ENCODE data around the gene RALGAPA1.
A peak's percentile ranks its signal among the peaks of the same experiment; 100 is the strongest.
"Not testable (repeated sequence)": the region's sequence is repeated elsewhere in the genome, so short reads cannot be mapped to it uniquely, and the experiment has no call there.

Gene RALGAPA1

GRCh38 chr14:35761922-35762321 is 47.2 kb downstream of the RALGAPA1 start:
- DNase-seq (ENCODE audit: low read depth), result no peak

GRCh38 chr14:35760143-35760542 is 49.0 kb downstream of the RALGAPA1 start:
- DNase-seq (ENCODE audit: low read depth), result no peak

DNA sequence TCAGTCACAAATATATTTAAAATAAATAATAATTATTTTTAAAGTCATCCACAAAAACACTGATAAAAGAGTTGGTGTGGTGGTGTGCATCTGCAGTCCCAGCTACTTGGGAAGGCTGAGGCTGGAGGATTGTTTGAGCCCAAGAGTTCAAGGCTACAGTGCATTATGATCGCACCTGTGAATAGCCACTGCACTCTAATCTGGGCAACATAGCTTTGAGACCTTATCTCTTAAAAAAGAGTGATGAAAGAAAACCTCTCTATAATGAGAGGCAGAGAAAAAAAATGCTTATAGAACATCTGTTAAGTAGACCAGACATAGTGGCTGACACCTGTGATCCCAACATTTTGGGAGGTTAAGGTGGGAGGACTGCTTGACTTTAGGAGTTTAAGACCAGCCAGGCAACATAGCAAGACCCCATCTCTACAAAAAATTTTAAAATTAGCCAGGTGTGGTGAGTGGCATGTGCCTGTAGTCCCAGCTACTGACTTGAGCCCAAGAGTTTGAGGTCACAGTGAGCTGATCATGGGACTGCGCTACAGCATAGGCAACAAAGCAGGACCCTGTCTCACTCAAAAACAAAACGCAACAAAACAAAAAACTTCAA is 50.5 kb downstream of the RALGAPA1 start:
- DNase-seq (ENCODE audit: low read depth), result no peak

DNA sequence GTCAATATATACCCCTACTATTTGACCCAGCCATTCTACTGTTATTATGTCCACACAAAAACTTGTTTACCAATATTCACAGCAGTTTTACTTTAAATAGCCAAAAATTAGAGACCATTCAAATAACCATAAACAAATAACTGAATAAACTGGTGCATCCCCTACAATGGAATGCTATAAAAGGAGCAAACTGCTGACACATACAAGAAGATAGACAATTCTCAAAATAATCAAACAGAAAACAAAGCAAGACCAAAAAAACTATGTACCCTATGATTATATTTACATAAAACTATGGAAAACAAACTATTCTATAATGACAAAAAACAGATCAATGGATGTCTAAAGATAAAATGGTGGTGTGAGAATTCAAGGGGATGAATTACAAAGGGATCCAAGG is 54.4 kb downstream of the RALGAPA1 start:
- DNase-seq (ENCODE audit: low read depth), result no peak

- DNase-seq (ENCODE audit: low read depth), result no peak
These were observed 56.7 kb downstream of the RALGAPA1 start for GRCh38 chr14:35752380-35752779.

- DNase-seq (ENCODE audit: low read depth), result no peak
These were observed 58.7 kb downstream of the RALGAPA1 start for GRCh38 chr14:35750202-35750904.

DNA sequence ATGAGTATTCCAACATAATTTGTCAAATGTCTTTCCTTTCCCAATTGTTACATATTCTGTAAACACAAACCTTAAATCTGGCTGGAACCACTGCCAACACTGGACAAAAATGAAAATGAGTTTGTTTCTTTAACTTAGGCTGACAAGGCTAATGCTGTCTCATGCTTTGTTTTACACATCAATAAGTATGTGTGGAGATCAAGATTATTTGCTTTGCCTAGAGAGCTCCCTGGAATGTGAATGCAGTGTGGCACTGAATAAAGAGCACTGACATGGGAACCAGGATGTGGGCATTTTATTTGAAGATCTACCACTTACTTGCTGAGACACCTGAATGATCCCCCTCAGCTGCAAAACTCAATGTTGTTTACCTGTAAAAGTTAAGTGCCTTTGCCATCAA is 61.7 kb downstream of the RALGAPA1 start:
- no peak for DNase-seq (ENCODE audit: low read depth)

DNA sequence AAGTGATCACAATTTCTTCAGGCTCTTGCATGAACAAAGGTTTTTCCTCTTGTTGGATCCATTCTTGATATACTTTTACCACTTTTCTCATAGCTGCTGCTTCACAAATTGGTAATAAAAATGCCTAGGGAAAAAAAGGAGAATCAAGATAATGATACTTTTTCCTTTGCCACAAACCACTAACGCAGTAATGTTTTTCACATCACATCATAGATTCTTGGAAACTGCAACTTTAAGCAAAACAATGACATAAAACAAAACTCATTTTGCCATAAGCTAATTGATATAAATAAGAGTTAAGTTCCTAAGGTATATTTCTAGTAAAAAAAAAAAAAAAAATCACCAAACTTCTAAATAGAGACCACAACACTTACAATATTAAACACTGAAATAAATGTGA is 66.7 kb downstream of the RALGAPA1 start:
- no peak for DNase-seq (ENCODE audit: low read depth)

DNA sequence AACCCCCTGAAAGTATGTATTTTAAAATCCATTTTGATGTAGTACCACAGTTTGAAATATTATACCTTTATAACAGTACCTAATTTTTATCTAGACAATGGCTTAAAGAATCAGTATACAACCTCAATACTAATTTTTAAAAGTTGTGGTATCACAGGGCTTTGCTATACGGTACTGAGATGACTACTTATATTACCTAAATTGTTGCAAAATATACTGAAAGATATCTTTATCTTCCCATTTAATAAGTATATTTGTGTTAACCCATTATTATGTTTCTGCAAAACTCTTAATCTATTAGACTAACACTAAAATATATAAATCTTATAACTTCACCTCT is 67.1 kb downstream of the RALGAPA1 start:
- no peak for DNase-seq (ENCODE audit: low read depth)

DNA sequence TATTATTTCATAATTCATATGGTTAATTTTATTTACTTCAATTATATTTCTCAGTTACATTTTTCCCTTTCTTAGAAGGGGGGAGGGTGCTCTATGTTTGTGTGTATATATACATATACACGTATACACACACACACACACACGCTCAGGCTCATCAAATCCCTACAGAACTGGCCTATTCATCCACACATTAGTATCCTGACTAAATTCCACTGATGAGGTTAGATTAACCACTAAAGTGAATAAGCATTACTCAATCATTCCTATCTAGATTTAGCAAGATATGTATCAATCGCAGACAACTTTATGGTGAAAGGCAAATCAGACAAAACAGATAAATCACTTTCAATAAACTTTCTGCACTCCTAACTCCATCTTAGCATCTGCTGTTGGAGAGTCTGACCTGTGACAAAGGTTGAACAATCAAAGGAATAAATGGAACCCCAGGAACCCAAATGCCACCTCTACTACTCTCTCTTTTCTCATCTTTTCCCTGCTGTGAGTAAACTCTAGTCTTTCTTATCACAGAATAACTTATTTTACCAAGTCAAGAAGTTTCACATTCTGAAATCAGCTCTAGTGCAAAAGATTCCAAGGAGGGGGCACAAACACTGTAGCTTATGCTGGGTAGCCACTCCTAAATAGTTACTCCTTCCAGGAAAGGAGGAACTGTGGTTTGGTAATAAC is 67.6 kb downstream of the RALGAPA1 start:
- DNase-seq (ENCODE audit: low read depth), result peak; percentile 3

DNA sequence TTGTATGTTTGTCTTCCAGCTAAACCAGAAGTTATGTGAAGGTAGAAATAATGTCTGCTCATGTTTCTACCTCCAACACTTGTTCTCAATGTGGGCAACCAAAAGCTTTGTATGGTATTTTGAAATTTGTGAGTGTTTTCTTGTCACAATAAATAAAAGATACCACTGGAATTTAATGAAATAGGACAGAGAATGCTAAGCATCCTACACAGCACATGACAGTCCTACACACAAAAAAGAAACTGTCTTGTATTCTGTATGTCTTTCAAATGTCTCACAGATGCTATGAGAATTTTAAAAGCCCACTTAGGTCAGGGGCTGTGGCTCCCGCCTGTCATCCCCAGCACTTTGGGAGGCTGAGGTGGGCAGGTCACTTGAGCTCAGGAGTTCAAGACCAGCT is 68.9 kb downstream of the RALGAPA1 start:
- DNase-seq (ENCODE audit: low read depth), result no peak

- not testable (repeated sequence) for DNase-seq (ENCODE audit: low read depth)
These were observed 73.9 kb downstream of the RALGAPA1 start for GRCh38 chr14:35735163-35735562.

- not testable (repeated sequence) for DNase-seq (ENCODE audit: low read depth)
These were observed 75.6 kb downstream of the RALGAPA1 start for GRCh38 chr14:35733510-35733909.

- no peak for DNase-seq (ENCODE audit: low read depth)
These were observed 78.2 kb downstream of the RALGAPA1 start for GRCh38 chr14:35730871-35731270.

- DNase-seq (ENCODE audit: low read depth), result no peak
These were observed 81.3 kb downstream of the RALGAPA1 start for GRCh38 chr14:35727764-35728163.

DNA sequence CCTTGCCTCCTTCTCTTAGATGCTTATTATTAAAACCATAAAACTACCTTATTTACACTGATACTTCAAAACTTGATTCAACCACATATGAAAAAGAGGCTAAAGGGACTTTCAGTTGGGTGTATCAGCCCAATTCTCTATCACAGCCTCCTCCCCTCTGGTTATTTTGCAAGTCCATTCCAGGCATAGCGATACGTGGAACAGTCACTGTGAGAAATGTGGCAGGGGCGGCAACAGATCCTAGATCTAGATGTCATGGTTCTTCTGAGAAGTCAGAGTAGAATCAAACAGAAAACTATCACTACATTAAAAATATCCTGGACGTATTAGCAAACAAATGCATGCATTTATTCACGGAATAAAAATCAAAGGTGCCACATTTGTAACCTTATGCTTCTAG is 83.2 kb downstream of the RALGAPA1 start:
- no peak for DNase-seq (ENCODE audit: low read depth)

DNA sequence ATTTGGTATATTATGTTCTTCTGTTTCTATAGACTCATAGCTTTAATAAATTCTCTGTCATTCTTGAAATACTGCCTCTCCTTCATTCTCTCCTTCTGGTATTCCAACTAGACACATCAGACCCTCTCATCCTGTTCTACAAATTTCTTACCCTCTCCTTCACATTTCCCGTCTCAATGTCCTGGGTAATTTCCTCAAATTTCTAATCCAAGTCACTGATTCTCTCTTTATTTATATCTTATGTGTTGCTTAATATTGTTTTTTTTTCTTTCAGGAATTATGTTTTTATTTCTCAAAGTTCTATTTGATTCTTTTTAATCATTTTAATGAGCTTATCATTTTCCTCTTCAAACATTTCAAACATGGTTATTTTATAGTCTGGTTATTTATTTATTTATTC is 94.0 kb downstream of the RALGAPA1 start:
- DNase-seq (ENCODE audit: low read depth), result no peak

- no peak for DNase-seq (ENCODE audit: low read depth)
These were observed 96.6 kb downstream of the RALGAPA1 start for GRCh38 chr14:35712466-35712865.

- no peak for DNase-seq (ENCODE audit: low read depth)
These were observed 101.0 kb downstream of the RALGAPA1 start for GRCh38 chr14:35708062-35708461.

DNA sequence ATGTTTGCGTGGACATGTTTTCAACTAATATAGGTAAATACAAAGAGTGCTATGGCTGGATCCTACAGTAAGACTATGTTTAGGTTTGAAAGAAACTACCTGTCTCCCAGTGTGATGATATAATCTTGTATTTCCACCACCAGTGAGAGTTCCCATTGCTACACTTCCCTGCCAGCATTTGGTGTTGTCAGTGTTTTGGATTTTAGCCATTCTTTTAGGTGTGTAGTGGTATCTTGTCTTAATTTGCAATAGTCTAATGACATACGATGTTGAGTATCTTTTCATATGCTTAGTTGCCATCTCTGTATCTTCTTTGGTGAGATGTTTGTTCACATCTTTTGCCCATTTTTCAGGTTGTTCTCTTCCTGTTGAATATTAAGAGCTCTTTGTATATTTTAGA is 103.5 kb downstream of the RALGAPA1 start:
- DNase-seq (ENCODE audit: low read depth), result no peak

- no peak for DNase-seq (ENCODE audit: low read depth)
These were observed 104.2 kb downstream of the RALGAPA1 start for GRCh38 chr14:35704793-35705493.

- no peak for DNase-seq (ENCODE audit: low read depth)
These were observed 107.6 kb downstream of the RALGAPA1 start for GRCh38 chr14:35701531-35701930.

Data from ELR (cell line).